G401 (cell line): ENCODE measurements around the gene RSKR. TPM values are rescaled to one million over a fixed set of nuclear protein-coding genes. Genes with fewer than 3 reads are reported as not detected.
A peak's percentile ranks its signal among the peaks of the same experiment; 100 is the strongest.
"Not testable (repeated sequence)": the region's sequence is repeated elsewhere in the genome, so short reads cannot be mapped to it uniquely, and the experiment has no call there.

ENCODE experiments used
- DNase-seq: peaks from one replicate; pipeline ENCODE4 v3.0.0-alpha.2; 2015; ENCODE audit warnings: low spot score
- in situ Hi-C: cut with HindIII; loops from 2 replicates; pipeline ENCODE4 v1.10.0; 2016; ENCODE audit warnings: low sequenced_read_pairs, mixed read lengths
- total RNA-seq: library from RNA; depleted of rRNA; stranded (reverse); fragments of >200 nt; shearing (Covaris generic); gene quantifications from 2 replicates; pipeline ENCODE4 v1.2.3, GENCODE V29; 2014

The RSKR gene
- total RNA-seq, 1 experiment from 2014 or later, result 2.7 TPM

DNA sequence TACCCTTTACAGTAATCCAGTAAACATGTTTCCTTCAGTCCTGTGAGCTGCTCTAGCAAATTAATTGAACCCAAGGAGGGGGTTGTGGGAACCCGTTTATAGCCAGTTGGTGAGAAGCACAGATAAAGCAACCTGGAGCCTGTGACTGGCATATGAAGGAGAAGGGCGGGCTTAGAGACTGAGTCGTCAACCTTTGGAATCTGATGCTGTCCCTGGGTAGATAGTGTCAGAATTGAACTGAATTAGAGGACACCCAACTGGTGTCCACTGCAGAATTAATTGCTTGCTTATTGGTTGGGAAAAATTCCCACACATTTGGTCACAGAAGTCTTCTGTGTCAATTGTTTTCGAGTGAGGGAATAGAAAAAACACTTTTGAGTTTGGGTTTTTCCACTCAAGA lies 12.8 kb upstream of the RSKR start:
- in situ Hi-C loops, result no loop called here
- DNase-seq, result no peak

DNA sequence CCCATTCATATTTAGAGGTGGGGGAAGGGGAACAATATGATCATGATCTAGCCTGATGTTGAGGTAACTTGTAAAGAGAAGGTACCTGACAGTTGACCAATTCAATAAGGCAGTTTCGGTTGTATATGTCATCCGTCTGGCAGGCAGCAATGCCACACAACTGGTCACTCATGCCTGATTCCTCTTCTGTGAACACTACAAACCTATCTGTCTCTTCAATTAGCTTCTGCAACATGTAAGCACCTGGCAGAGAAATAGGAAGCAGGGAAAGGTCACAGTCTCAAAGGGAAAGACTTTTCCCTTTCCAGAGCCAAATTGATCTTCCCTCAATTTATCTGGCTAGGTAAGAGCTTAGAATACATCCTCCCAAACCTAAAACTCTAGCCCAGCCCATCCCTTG lies 10.2 kb upstream of the RSKR start:
- DNase-seq, result no peak
- in situ Hi-C loops, result no loop called here

DNA sequence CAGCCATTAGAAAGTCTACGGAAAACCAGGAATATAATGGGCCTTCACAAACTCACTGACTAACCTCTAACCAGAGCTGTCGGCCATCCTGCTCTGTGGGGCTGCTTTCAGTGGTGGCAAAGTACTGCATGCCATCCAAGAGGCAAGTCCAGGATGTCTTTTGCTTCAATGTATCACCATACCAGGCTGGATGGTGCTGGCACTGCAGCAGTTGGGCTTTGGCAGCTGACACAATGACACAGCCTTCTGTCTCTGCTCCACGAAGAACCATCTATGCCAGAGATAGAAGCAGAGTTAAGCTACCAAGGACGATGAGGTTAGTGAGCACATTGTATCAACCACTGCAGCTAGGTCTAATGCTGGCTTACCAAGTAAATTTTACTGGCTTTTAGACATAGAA lies 9.7 kb upstream of the RSKR start:
- DNase-seq, result no peak
- in situ Hi-C loops, result no loop called here

DNA sequence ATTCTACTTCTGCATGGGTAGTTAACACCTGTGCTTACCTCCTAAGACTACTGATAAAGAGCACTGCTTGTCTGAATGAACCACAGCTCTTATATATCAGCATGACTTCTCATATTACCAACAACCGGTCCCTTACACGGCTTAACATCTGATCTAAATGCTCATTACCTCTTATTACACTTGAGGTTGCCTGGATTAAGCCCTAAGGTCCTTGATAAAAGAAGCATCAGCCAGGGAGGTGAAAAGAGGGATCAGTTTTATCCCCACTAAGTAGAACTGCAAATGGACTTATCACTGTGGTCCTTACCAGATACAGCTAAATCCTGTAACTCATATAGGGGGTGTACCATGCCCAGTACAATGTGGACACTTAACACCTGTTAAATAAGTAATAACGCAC lies 8.2 kb upstream of the RSKR start:
- no peak for DNase-seq
- in situ Hi-C loops, result no loop called here

DNA sequence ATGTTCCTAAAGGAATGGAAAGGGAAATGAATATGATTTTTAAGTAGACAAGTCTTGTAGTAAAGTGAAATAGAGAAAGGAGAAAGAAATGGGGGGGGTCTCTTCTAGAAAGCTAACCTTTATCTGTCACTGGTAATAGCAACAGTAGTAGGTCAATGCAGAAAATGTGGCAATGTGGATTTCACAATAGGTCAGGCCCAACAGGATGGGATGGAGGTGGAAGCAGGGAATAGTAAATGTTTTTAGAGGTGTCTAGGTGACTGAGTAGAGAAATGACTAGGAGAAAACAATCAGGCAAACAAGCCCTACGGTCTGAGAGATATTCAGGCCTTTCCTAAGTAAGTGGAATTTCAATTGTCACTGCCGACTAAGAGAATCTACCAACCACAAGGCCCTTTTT lies 6.0 kb upstream of the RSKR start:
- DNase-seq, result no peak
- in situ Hi-C loops, result no loop called here

DNA sequence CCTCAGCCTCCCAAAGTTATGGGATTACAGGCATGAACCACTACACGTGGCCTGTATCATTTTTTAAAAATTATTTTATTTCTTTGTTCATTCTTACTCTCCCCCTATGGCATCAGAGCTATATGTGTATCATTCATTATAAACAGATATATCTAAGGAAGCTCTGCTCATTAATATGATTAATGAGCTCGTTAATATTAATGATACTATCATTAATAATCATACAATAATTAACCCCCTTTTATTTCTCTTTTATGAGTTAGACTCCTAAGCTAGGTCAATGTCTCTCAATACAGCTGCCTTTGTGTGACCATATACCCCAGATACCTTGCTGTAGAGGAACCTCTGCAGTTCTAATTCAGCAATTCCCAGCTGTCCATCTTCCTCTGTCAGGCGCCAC lies 4.5 kb upstream of the RSKR start:
- in situ Hi-C loops, result no loop called here

DNA sequence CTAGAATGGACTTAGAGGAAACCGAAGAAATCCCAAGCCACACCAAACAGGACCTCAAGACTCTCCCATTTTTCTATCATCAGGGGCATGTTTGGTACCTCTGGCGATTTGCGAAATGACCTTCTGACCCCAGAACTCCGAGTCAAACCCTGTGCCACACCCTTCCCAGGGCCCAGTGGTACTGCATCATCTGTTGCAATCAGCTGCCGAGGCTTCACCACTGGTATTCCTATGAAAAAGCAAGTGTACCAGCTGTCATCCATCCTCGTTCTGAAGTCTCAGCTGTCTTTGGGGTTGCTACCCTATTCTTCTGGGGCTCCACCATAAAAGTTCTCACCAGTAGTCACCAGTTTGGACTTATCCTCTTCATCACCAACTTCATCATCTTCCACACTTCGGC lies 2.3 kb upstream of the RSKR start:
- DNase-seq, result no peak

More for the DNA sequence above, 4.5 kb upstream of the RSKR start:
- no peak for DNase-seq

DNA sequence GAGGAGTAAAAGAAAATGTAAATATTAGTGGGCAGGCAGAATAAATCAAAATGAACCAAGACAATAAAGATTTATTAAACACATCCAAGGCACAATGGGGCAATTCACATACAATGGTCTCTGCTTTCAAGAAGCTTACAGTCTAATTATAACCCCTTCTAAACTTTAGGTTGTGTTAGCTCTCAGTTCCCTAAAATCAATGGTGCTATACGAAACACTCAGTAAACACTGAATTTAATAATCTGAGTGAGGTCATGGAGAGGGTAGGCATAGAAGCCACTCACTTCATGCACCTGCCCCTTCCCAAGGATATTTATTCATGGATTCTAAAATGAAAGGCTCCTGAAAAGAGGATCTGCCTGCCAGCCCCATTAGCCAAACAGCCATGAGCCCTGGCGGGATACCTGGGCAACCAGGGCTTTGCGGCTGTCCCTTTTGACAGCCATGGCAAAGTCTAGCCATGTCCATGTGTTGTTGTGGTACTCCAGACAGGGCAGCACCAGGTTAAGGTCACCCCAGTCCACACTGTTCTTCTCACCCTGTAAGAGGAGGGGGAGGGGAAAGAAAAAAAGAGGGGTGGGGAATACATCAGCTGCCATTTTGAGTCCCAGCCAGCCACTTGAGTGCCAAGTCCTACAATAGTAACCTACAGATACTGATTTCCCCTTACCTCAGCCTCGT lies 1.4 kb upstream of the RSKR start:
- DNase-seq, result no peak
- in situ Hi-C loops, result no loop called here

More for the DNA sequence above, 2.3 kb upstream of the RSKR start:
- in situ Hi-C loops, result no loop called here

DNA sequence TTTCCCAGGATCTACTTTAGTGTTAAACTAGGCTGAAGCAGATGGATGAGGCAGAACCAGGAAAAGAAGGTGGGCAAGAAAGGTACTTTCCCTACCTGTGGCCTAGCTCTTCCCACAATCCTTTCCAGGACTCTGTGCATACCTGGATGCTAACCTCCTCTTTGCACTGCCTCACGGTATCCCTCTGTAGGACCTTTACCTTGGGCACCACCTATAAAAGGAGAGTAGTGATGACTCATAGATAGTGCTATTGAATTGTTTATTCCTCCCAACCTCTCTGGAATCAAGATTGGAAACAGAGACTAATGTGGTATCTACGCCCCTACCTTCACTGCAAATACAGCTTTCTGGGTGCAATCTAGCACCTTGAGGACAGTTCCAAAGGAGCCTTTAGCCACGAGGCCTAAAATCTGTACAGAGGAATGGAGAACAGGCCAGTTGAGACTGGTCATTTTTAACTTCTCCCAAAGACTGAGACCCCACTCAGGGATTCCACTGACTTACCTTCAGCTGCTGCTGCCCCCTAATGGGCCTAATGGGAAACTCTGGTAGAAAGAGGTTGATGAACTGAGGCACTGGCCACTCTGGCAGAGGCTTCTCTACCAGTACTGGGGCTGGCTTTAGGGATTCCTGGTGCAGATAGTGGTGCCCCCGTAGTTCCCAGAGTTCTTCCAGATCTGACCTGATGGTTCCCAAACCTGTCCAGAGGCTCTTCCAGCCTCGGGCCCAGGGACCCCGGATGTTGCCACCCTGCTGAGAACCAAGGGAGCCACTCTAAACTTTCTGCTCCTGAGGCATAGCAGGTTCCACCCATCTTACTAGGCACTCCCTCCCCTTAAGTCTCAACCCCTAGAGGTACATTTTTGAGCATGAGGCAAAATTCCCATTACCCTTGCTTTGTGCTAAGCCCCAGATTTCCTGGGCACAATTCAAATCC lies 781 bp downstream of the RSKR start:
- peak; percentile 59 for DNase-seq
- in situ Hi-C loops, result no loop called here

DNA sequence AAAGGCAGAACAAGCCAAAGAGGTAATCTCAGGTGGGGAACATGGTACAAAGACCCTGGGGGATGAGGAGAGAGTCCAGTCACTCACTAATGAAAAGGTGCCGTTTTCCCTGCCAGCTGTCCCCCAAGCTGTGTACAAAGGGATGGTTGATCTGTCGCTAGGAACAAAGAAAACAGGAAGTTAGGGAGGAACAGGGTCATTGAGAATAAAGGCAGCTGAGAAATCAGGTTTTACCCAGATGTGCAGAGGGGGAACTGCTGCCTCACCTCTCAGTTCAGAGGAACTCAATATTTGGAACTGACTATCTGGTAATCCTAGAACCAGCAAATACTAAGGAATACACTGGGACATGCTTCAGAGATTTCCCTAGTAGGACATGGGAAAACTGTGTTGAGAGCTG lies 1.5 kb downstream of the RSKR start:
- DNase-seq, result no peak
- in situ Hi-C loops, result no loop called here

DNA sequence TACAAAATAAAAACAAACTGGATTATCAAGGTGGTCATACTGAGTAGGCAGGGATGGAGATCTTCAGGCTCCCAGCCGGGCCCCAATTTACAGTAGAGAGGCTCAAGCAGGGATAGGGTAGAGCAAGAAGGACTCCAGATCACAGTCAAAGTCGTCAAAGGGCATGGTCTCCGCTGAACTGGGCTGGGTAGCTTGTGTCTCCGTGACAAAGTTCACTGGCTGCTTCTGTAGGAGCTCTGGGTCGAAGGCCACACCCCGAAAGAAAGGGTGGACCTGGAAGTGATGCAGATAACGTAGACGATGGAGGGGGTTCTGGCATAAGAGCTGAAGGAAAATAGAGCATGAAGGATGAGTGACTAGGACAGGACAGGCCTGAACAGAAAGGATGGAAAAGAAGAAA lies 3.6 kb downstream of the RSKR start:
- DNase-seq, result no peak
- in situ Hi-C loops, result no loop called here

DNA sequence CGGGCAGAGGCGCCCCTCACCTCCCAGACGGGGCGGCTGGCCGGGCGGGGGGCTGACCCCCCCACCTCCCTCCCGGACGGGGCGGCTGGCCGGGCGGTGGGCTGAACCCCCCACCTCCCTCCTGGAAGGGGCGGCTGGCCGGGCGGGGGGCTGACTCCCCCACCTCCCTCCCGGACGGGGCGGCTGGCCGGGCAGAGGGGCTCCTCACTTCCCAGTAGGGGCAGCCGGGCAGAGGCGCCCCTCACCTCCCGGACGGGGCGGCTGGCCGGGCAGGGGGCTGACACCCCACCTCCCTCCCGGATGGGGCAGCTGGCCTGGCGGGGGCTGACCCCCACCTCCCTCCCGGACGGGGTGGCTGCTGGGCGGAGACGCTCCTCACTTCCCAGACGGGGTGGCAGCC lies 10.0 kb downstream of the RSKR start:
- in situ Hi-C loops, DNase-seq: not testable (repeated sequence)

DNA sequence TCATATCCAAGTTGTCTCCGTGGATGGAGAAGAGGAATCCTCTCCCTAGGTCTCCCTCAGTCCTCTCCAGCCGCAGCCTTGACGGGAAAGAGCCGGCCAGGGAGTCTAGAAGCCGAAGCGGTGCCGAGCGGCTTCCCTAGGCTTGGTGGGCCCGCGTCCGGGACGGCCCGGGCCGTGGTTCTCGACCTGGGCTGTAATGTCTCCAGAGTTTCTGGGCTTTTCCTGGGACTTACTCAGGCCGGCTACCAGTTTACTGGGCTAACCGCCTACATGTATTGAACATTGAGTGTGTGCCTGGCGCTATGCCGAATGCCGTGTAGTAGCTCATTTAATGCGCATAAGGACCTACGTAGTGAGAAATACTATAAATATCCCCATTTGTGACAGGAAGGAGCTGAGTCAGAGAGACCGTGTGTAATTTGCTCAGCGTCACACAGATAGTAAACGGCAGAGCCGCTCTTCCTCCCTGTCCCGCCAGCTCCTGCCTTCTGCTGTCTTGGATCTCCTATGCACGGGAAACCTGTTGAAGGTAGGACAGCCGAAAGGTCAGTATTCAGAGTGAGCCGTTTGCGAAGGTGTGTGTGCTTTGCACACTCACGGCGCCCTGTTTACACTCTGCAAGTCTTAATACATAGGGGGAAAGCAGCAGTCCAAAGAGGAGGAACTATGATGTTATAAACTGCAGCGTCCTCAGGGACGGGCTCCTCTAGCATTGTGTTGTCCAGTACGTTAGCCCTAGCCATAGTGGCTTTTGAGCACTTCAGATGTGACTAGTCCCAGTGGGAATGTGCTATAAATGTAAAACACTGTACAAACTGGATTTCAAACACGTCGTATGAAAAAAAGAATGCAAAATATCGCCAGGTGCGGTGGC lies 14.4 kb downstream of the RSKR start:
- DNase-seq, result peak; percentile 69
- in situ Hi-C loops, result no loop called here

DNA sequence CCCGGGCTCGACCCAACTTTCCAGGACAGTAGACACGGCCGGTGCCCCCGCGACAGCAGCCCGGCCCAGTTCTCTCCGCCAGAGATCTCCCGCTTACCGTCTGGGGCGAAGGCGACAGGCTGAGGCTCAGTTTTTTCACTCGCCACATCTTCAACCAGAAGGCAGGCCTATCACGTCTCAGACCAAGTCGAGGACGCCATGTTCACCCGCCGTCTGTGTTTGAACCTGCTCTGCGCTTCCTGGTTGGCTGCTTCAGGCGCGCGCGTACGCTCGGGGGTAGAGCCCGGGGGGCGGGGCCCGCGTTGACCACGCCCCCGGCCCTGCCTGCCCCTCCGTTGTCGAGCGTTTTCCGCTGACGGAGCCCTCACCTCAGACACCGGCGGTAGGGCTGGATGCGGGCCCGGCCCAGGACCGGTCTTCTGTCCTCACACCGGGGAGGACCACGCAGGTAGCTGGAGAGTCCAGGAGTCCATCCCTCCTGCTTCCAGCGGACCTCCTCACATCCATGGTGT lies 15.1 kb downstream of the RSKR start, which contains the start of gene SPAG5:
TSS of gene SPAG5 (minus strand) at position 227 of the 512 bp plus-strand sequence. CDS start at position 148, 79 bp downstream.
- in situ Hi-C loops, result no loop called here
- DNase-seq, result peak; percentile 93

DNA sequence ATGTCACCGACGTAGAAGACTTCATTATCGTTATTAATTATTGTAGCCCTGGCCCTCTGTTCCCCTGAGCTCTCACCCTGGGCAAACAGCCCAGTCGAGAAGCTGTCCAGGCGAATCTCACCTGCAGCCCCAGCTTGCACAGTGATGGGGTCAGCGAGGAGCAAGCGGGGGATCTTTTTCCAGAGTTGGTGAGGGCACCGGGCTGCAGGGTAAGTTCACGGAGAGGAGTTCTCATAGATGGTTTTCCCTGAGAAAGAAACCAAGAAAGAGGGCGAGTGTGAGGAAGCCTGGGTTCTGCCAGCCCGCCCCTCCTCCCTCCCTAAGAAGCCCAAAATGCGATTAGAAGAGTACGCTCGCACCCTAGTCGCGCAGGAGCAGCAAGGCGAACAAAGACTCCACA lies 15.6 kb downstream of the RSKR start:
- no peak for DNase-seq
- in situ Hi-C loops, result no loop called here

DNA sequence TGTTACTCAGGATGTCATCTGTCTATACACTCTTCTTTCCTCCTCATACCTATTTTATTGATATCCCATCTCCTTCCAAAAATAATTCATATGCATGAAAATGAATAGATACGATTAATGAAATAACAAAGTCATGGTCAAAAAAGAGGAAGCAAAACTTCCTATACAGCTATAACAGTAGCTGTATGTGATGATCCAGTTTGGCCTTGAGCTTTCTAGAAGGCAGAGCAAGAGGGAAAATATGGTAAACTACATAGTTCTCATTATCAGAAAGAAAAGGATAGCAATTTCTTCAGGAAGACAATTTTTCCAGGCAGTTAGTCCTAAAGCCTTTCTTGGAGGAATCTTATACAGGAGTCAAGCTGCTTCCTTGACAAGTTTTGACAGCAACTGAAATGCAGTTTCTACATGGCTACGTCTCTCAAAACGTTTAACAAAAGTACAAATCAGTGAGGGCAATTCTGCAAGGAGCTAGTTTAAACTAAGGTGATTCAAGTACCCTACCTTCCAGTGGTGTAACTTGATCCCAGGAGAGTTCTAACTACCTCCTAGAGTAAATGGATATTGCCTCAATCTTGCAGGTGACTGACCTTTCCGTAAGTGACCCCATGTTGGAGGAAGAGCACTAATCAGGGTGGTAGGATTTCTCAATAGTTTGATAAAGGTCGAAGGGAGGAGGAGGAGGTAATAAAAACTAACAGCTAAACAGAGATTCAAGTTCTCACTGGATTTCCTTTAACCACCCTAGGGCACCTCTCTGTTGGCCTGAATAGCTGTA lies 16.2 kb downstream of the RSKR start:
- in situ Hi-C loops, result no loop called here

DNA sequence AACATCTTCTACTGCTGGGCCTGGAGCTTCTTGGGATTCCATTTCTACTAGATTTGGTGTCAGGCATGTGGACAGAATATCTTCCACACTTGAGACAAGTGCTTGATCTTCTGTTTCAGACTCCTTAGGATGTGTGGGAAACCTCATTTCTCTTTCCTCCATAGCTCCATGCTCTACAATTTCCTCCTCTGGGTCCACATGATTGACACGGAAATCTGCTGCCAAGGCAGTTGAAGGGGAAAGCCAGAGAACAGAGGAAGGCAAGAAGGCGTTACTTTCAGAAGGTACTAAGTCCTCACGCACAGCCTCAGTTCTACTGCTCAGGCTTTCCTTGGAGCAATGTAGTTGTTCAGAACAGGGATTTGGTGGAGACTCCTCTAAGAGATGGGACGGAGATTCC lies 21.7 kb downstream of the RSKR start:
- in situ Hi-C loops, result no loop called here
- DNase-seq, result no peak

More for the DNA sequence above, 16.2 kb downstream of the RSKR start:
- DNase-seq, result no peak

DNA sequence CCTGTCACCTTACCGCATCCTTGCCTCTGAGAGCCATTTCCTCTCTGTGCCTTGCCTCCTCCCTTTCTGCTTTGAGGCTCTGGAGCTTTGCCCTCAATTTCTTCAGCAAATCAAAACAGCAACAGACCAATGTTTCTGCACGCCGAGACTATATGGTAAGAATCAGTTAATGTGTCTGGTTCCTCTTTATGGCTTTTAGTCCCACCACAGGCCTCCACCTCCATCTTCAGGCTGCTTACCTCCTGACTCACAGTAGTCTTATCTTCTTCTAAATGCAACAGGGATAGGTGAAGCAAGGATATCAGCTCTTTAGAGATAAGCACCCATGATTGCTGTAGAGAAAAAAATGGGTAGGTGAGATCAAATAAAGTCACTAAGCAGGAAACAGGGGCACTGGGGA lies 28.1 kb downstream of the RSKR start:
- no peak for DNase-seq
- in situ Hi-C loops, result no loop called here

DNA sequence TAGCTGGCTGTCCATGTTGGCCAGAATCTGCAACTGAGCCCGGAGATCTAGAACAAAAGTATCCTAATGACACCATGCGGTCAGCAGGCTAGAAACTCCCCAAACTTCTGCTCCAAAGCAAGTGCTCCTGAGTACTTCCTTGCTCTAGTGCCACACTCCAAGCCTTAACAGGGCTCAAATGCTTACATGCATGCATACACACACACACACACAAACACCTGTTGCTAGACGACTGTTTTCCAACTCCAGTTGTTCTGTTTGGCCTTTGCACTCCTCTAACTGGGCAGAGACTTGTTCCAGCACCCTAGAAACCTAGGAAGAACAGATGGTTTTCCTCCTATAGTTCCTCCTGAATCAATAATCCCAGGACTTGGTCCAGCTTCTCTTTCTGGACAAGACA lies 29.6 kb downstream of the RSKR start:
- no peak for DNase-seq
- in situ Hi-C loops, result no loop called here
